Neural cell (in vitro differentiated cells): Measurements from ENCODE around the gene NEK10. TPM values are rescaled to one million over a fixed set of nuclear protein-coding genes. Genes with fewer than 3 reads are reported as not detected.

Experiments
- H2AFZ ChIP-seq: fragments of 200-600, 300-800 bp; sonication (generic), shearing (Covaris generic); 2 replicates; pipeline ENCODE4 v1.6.0; 2014; ENCODE audit warnings: low read depth, mild to moderate bottlenecking, antibody characterized with exemption, low read length, moderate library complexity
- H3F3A ChIP-seq: fragments of 200-600 bp; shearing (Covaris generic); 2 replicates; pipeline ENCODE4 v1.6.1; 2016; ENCODE audit warnings: mild to moderate bottlenecking, moderate library complexity, mixed read lengths, antibody characterized with exemption, low read length; ENCODE audit not compliant: insufficient read depth, poor library complexity, severe bottlenecking
- H3K27ac ChIP-seq: fragments of 200-600, 300-800 bp; sonication (generic), shearing (Covaris generic); 2 replicates; pipeline ENCODE4 v1.5.1; 2014; ENCODE audit warnings: mild to moderate bottlenecking, low read length, moderate library complexity
- H3K27me3 ChIP-seq: fragments of 300-800, 200-600 bp; sonication (generic), shearing (Covaris generic); 2 replicates; pipeline ENCODE4 v1.6.0; 2014; ENCODE audit warnings: mild to moderate bottlenecking, low read depth, low read length, moderate library complexity; ENCODE audit not compliant: insufficient read depth
- H3K36me3 ChIP-seq: fragments of 300-800, 200-600 bp; sonication (generic), shearing (Covaris generic); 2 replicates; pipeline ENCODE4 v1.5.1; 2014; ENCODE audit warnings: mild to moderate bottlenecking, antibody characterized with exemption, low read length, moderate library complexity; ENCODE audit not compliant: insufficient read depth
- H3K4me2 ChIP-seq: fragments of 300-800, 200-600 bp; sonication (generic), shearing (Covaris generic); 2 replicates; pipeline ENCODE4 v1.6.0; 2014; ENCODE audit warnings: mild to moderate bottlenecking, low read length
- H3K4me3 ChIP-seq: fragments of 300-800, 200-600 bp; sonication (generic), shearing (Covaris generic); 2 replicates; pipeline ENCODE4 v1.5.1; 2014; ENCODE audit warnings: mild to moderate bottlenecking, low read length, moderate library complexity
- H3K79me2 ChIP-seq: fragments of 200-600 bp; shearing (Covaris generic); replicated peaks from 2 replicates; pipeline ENCODE4 v1.6.0; 2014; ENCODE audit warnings: mild to moderate bottlenecking, low read length, moderate library complexity; ENCODE audit not compliant: insufficient read depth
- H3K9ac ChIP-seq: fragments of 300-800, 200-600 bp; sonication (generic), shearing (Covaris generic); 2 replicates; pipeline ENCODE4 v1.6.1; 2016; ENCODE audit warnings: mild to moderate bottlenecking, low read length, mixed read lengths
- H3K9me2 ChIP-seq: fragments of 200-600 bp; shearing (Covaris generic); 2 replicates; pipeline ENCODE4 v1.6.1; 2016; ENCODE audit warnings: mild to moderate bottlenecking, low read length, mixed read lengths; ENCODE audit not compliant: insufficient read depth
- H3K9me3 ChIP-seq: fragments of 200-600, 300-800 bp; sonication (generic), shearing (Covaris generic); 2 replicates; pipeline ENCODE4 v1.6.1; 2016; ENCODE audit warnings: mild to moderate bottlenecking, mixed run types, low read length, moderate library complexity, mixed read lengths
- H4K20me1 ChIP-seq: fragments of 200-600 bp; shearing (Covaris generic); 2 replicates; pipeline ENCODE4 v1.6.1; 2016; ENCODE audit warnings: mild to moderate bottlenecking, mixed run types; ENCODE audit not compliant: insufficient read depth
- EP300 ChIP-seq: fragments of 450-650 bp; conservative IDR thresholded peaks from 2 replicates; pipeline ENCODE4 v1.6.1; 2014; ENCODE audit warnings: antibody characterized with exemption, mild to moderate bottlenecking, moderate library complexity; ENCODE audit not compliant: poor library complexity, severe bottlenecking
- EZH2 ChIP-seq: fragments of 200-600, 300-800 bp; shearing (Covaris generic), sonication (generic); IDR thresholded peaks from 2 replicates; pipeline ENCODE4 v1.6.1; 2014; ENCODE audit warnings: antibody characterized with exemption, low read length, borderline replicate concordance, mild to moderate bottlenecking; ENCODE audit not compliant: insufficient read depth, poor library complexity, severe bottlenecking
- MXI1 ChIP-seq: fragments of 450-650 bp; conservative IDR thresholded peaks from 2 replicates; pipeline ENCODE4 v1.6.1; 2014; ENCODE audit warnings: antibody characterized with exemption, mild to moderate bottlenecking; ENCODE audit not compliant: poor library complexity, severe bottlenecking
- POLR2AphosphoS5 ChIP-seq: IDR thresholded peaks from 2 replicates; pipeline ENCODE4 v1.6.1; 2012
- RAD21 ChIP-seq: fragments of 450-650 bp; conservative IDR thresholded peaks from 2 replicates; pipeline ENCODE4 v1.6.1; 2014; ENCODE audit warnings: antibody characterized with exemption, mild to moderate bottlenecking, moderate library complexity
- SMC3 ChIP-seq: fragments of 450-650 bp; conservative IDR thresholded peaks from 2 replicates; pipeline ENCODE4 v1.6.1; 2014; ENCODE audit warnings: antibody characterized with exemption, mild to moderate bottlenecking, moderate library complexity; ENCODE audit not compliant: poor library complexity
- TAF1 ChIP-seq: IDR thresholded peaks from 2 replicates; pipeline ENCODE4 v1.6.1; 2012; ENCODE audit warnings: low read depth
- polyA plus RNA-seq: library from polyadenylated mRNA; depleted of rRNA; stranded (reverse); fragments of >200 nt; gene quantifications from 2 replicates; pipeline ENCODE4 v1.2.3, GENCODE V29; 2014
- small RNA-seq, 3 experiments: library from RNA; depleted of rRNA; stranded (forward); fragments of <200 nt; gene quantifications; one replicate each; pipeline ENCODE3, GENCODE V24; 2012
- TF ChIP-seq, protein P1 (sequence below): fragments of 450-650 bp; IDR thresholded peaks from 2 replicates; pipeline ENCODE4 v1.5.1; 2014; ENCODE audit warnings: antibody characterized with exemption, mild to moderate bottlenecking, moderate library complexity; ENCODE audit not compliant: poor library complexity, severe bottlenecking
- TF ChIP-seq, protein P2 (sequence below): IDR thresholded peaks from 2 replicates; pipeline ENCODE4 v1.6.1; 2012; ENCODE audit warnings: borderline replicate concordance

Gene NEK10
- polyA plus RNA-seq, 1 donor from 2014 or later: 17.6 TPM

DNA sequence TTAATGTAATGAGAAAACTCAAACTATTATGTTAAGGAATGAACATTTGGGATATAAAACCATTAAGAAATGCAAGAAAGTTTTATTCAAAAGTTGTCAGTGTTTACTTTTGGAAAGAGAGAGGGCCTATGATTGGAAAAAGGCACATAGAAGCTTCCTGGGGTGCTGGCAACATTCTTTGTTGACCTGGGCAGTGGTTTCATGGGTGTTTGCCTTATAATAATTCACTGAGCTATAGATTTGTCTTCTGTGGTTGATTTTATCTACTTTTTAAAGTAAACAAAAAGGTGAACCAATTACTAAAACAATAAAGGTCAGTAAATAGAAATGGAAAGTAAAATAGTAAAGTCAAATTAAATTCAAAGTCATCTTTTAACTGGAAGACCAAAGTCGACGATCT lies 308.8 kb downstream of the NEK10 start:
- TF ChIP-seq, protein P1, sequence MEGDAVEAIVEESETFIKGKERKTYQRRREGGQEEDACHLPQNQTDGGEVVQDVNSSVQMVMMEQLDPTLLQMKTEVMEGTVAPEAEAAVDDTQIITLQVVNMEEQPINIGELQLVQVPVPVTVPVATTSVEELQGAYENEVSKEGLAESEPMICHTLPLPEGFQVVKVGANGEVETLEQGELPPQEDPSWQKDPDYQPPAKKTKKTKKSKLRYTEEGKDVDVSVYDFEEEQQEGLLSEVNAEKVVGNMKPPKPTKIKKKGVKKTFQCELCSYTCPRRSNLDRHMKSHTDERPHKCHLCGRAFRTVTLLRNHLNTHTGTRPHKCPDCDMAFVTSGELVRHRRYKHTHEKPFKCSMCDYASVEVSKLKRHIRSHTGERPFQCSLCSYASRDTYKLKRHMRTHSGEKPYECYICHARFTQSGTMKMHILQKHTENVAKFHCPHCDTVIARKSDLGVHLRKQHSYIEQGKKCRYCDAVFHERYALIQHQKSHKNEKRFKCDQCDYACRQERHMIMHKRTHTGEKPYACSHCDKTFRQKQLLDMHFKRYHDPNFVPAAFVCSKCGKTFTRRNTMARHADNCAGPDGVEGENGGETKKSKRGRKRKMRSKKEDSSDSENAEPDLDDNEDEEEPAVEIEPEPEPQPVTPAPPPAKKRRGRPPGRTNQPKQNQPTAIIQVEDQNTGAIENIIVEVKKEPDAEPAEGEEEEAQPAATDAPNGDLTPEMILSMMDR: no peak
- TF ChIP-seq EZH2 (no peak), RAD21 (no peak), MXI1 (no peak), POLR2AphosphoS5 (no peak), SMC3 (no peak), EP300 (no peak), TAF1 (no peak)
- TF ChIP-seq, protein P2, sequence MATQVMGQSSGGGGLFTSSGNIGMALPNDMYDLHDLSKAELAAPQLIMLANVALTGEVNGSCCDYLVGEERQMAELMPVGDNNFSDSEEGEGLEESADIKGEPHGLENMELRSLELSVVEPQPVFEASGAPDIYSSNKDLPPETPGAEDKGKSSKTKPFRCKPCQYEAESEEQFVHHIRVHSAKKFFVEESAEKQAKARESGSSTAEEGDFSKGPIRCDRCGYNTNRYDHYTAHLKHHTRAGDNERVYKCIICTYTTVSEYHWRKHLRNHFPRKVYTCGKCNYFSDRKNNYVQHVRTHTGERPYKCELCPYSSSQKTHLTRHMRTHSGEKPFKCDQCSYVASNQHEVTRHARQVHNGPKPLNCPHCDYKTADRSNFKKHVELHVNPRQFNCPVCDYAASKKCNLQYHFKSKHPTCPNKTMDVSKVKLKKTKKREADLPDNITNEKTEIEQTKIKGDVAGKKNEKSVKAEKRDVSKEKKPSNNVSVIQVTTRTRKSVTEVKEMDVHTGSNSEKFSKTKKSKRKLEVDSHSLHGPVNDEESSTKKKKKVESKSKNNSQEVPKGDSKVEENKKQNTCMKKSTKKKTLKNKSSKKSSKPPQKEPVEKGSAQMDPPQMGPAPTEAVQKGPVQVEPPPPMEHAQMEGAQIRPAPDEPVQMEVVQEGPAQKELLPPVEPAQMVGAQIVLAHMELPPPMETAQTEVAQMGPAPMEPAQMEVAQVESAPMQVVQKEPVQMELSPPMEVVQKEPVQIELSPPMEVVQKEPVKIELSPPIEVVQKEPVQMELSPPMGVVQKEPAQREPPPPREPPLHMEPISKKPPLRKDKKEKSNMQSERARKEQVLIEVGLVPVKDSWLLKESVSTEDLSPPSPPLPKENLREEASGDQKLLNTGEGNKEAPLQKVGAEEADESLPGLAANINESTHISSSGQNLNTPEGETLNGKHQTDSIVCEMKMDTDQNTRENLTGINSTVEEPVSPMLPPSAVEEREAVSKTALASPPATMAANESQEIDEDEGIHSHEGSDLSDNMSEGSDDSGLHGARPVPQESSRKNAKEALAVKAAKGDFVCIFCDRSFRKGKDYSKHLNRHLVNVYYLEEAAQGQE: no peak
- no peak overlapping the region for H3K9ac ChIP-seq
- H3K4me2 ChIP-seq: no peak overlapping the region
- no peaks in the 10 kb centered on the region for H4K20me1 ChIP-seq
- H3F3A ChIP-seq: no peaks in the 10 kb centered on the region
- H3K27me3 ChIP-seq: no peaks in the 10 kb centered on the region
- no peak overlapping the region for H3K27ac ChIP-seq
- no peaks in the 10 kb centered on the region for H3K79me2 ChIP-seq
- H3K9me3 ChIP-seq: no peaks in the 10 kb centered on the region
- H3K9me2 ChIP-seq: no peaks in the 10 kb centered on the region
- H2AFZ ChIP-seq: no peak overlapping the region
- H3K4me3 ChIP-seq: no peak overlapping the region
- no peaks in the 10 kb centered on the region for H3K36me3 ChIP-seq

Small RNA genes within 50 kb of the gene (small RNA-seq; reads per million reads assigned to genes)
- gene MINOS1P3 (0 reads per million in 3 experiments), gene RNU6-342P (0 reads per million in 3 experiments)

Other genes with a start within 250 kb of the NEK10 start
- gene SLC4A7, start 115.0 kb upstream of the NEK10 start, polyA plus RNA-seq: 88.9 and 96.9 TPM in 2 replicates